GM19324 (cell line): ENCODE results near the gene GCHFR.

ENCODE experiments used
- ATAC-seq: cut with Tn5 transposase; IDR thresholded peaks from one replicate; pipeline ENCODE4 v1.9.1; 2021; ENCODE audit warnings: mild to moderate bottlenecking, moderate library complexity; ENCODE audit not compliant: unreplicated experiment, low FRiP score

The GCHFR gene

GRCh38 chr15:40763801-40764628 lies at the start of gene GCHFR:
GCHFR (plus strand) TSS chr15:40764068; CDS start chr15:40764181, 113 bp downstream.
- peak; percentile 59 for ATAC-seq

- ATAC-seq, result no peak
Measured at GRCh38 chr15:40714144-40714543, 49.7 kb upstream of the GCHFR start.

GRCh38 chr15:40716165-40716564 lies 47.7 kb upstream of the GCHFR start:
- no peak for ATAC-seq

- no peak for ATAC-seq
Measured at GRCh38 chr15:40721701-40722100, 42.2 kb upstream of the GCHFR start.

- ATAC-seq, result no peak
Measured at GRCh38 chr15:40722354-40722753, 41.5 kb upstream of the GCHFR start.

GRCh38 chr15:40722934-40723333 lies 40.9 kb upstream of the GCHFR start:
- ATAC-seq, result no peak

- no peak for ATAC-seq
Measured at GRCh38 chr15:40723919-40724318, 39.9 kb upstream of the GCHFR start.

GRCh38 chr15:40731034-40731433 lies 32.8 kb upstream of the GCHFR start:
- ATAC-seq, result no peak

- ATAC-seq, result no peak
Measured at GRCh38 chr15:40736575-40736974, 27.3 kb upstream of the GCHFR start.

GRCh38 chr15:40737048-40737447 lies 26.8 kb upstream of the GCHFR start:
- ATAC-seq, result no peak

- no peak for ATAC-seq
Measured at GRCh38 chr15:40739047-40739446, 24.8 kb upstream of the GCHFR start.

- no peak for ATAC-seq
Measured at GRCh38 chr15:40739854-40740253, 24.0 kb upstream of the GCHFR start.

- ATAC-seq, result no peak
Measured at GRCh38 chr15:40743485-40743901, 20.4 kb upstream of the GCHFR start.

- ATAC-seq, result no peak
Measured at GRCh38 chr15:40743921-40744814, 19.7 kb upstream of the GCHFR start.

- no peak for ATAC-seq
Measured at GRCh38 chr15:40744815-40745152, 19.1 kb upstream of the GCHFR start.

- no peak for ATAC-seq
Measured at GRCh38 chr15:40746916-40747418, 16.9 kb upstream of the GCHFR start.

- no peak for ATAC-seq
Measured at GRCh38 chr15:40747685-40748631, 15.9 kb upstream of the GCHFR start.

- no peak for ATAC-seq
Measured at GRCh38 chr15:40749151-40749630, 14.7 kb upstream of the GCHFR start.

GRCh38 chr15:40750885-40751284 lies 13.0 kb upstream of the GCHFR start:
- no peak for ATAC-seq

GRCh38 chr15:40751745-40752144 lies 12.1 kb upstream of the GCHFR start:
- ATAC-seq, result no peak
